Osteoblast (primary cell): ENCODE measurements around the gene ATP8B4. TPM values are rescaled to one million over a fixed set of nuclear protein-coding genes. Genes with fewer than 3 reads are reported as not detected.
"Not testable (repeated sequence)": the region's sequence is repeated elsewhere in the genome, so short reads cannot be mapped to it uniquely, and the experiment has no call there.

Experiments used
- DNase-seq: peaks from one replicate; pipeline ENCODE4 v3.0.0; 2011; ENCODE audit warnings: low spot score, mixed read lengths; ENCODE audit not compliant: insufficient read length; ENCODE audit errors: missing footprints
- H2AFZ ChIP-seq: 2 replicates; pipeline ENCODE4 v1.6.0; 2011; ENCODE audit warnings: mild to moderate bottlenecking, low read length
- H3K27ac ChIP-seq: 2 replicates; pipeline ENCODE4 v1.5.1; 2011; ENCODE audit warnings: mild to moderate bottlenecking, low read depth, low read length, moderate library complexity
- H3K27me3 ChIP-seq: 2 replicates; pipeline ENCODE4 v1.6.0; 2012; ENCODE audit warnings: mild to moderate bottlenecking, control low read depth, inconsistent platforms, low read length, moderate library complexity; ENCODE audit not compliant: insufficient read depth
- H3K36me3 ChIP-seq: 2 replicates; pipeline ENCODE4 v1.5.1; 2011; ENCODE audit warnings: mild to moderate bottlenecking, low read length, control low read depth, moderate library complexity; ENCODE audit not compliant: insufficient read depth
- H3K4me1 ChIP-seq: 2 replicates; pipeline ENCODE4 v1.5.1; 2011; ENCODE audit warnings: mild to moderate bottlenecking, low read length, control low read depth, moderate library complexity; ENCODE audit not compliant: insufficient read depth
- H3K4me2 ChIP-seq: 2 replicates; pipeline ENCODE4 v1.6.0; 2011; ENCODE audit warnings: mild to moderate bottlenecking, low read length; ENCODE audit not compliant: insufficient read depth
- H3K4me3 ChIP-seq: fragments of 200-600 bp; sonication (generic); 3 replicates; pipeline ENCODE4 v1.5.1; 2012; ENCODE audit warnings: mild to moderate bottlenecking, low read length, inconsistent platforms; ENCODE audit not compliant: insufficient read depth
- H3K79me2 ChIP-seq: 2 replicates; pipeline ENCODE4 v1.6.0; 2012; ENCODE audit warnings: mild to moderate bottlenecking, low read length, control low read depth, inconsistent platforms; ENCODE audit not compliant: insufficient read depth
- H3K9me3 ChIP-seq: 2 replicates; pipeline ENCODE4 v1.5.1; 2011; ENCODE audit warnings: low read depth, low read length, control low read depth
- H4K20me1 ChIP-seq: 2 replicates; pipeline ENCODE4 v1.6.0; 2012; ENCODE audit warnings: mild to moderate bottlenecking, low read length, control low read depth; ENCODE audit not compliant: insufficient read depth
- CTCF ChIP-seq: IDR thresholded peaks from 2 replicates; pipeline ENCODE4 v1.5.1; 2011; ENCODE audit warnings: mild to moderate bottlenecking, low read depth, low read length, moderate library complexity; ENCODE audit errors: extremely low read depth
- total RNA-seq: library from RNA; depleted of rRNA; stranded (reverse); fragments of >200 nt; gene quantifications from 2 replicates; pipeline ENCODE4 v1.2.3, GENCODE V29; 2012

The ATP8B4 gene
- total RNA-seq, 1 donor: 1.1 TPM

DNA sequence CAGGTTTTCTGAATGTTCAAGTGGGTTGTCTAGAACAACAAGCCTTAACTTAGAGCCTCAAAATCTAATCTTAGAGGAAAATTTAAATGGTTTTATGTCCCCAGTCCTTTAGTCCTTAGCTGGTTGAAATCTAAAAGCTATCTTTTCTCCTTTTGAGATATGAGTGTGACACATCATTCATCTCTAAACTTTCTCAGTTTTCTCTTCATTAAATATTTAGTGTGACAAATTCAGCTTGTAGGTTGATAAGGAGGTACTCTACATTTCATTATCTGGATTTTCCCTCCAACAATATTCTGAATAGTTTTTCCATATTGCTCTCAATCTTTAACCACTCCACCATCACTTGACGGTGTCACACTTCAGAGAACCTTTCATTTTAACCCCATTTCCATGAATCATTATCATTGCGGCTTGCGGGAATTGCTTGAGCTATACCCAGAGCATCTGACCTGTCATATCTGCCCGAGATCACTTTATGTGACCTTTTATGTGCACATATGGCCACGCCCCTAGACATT is 16.1 kb upstream of the ATP8B4 start:
- Histone ChIP-seq H3K27ac (peak overlapping the region; percentile 97), H4K20me1 (no peaks in the 10 kb centered on the region), H3K4me1 (peaks cover 38% of the 10 kb centered on the region), H3K4me3 (no peak overlapping the region), H3K79me2 (no peaks in the 10 kb centered on the region), H3K4me2 (peak overlapping the region; percentile 5), H3K36me3 (no peaks in the 10 kb centered on the region), H3K9me3 (no peaks in the 10 kb centered on the region), H2AFZ (peak overlapping the region; percentile 30), H3K27me3 (no peaks in the 10 kb centered on the region)
- no peak for DNase-seq
- TF ChIP-seq CTCF: no peak

DNA sequence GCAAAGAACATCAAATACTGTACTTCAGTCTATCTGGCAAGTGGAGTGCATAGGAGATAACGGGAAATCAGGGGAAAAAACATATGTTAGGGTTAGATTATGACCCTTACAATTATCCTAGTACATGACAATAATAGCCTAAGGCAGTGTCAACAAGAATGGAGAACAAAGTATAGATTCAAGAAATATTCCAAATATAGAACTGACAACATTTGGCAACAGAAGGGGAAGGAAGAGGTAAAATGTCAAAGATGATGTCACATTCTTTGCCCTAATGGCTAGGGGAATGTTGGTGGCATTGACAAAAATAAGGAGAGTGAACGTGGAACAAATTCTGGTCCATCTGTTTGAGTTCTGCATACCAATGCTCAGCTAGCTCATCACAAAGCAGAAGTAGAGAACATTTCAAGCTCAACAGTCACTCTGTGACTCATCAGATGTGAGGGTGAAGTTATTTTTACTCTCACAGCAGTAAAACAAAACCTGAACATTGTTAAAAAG is 15.5 kb upstream of the ATP8B4 start:
- H3K9me3 ChIP-seq: no peaks in the 10 kb centered on the region
- peak overlapping the region; percentile 30 for H2AFZ ChIP-seq
- H3K36me3 ChIP-seq: no peaks in the 10 kb centered on the region
- H4K20me1 ChIP-seq: no peaks in the 10 kb centered on the region
- H3K27ac ChIP-seq: peak overlapping the region; percentile 97
- no peak for TF ChIP-seq CTCF
- DNase-seq: peak; percentile 44
- no peaks in the 10 kb centered on the region for H3K27me3 ChIP-seq
- H3K4me2 ChIP-seq: peak overlapping the region; percentile 5
- H3K4me1 ChIP-seq: peaks cover 38% of the 10 kb centered on the region
- H3K79me2 ChIP-seq: no peaks in the 10 kb centered on the region
- no peak overlapping the region for H3K4me3 ChIP-seq

DNA sequence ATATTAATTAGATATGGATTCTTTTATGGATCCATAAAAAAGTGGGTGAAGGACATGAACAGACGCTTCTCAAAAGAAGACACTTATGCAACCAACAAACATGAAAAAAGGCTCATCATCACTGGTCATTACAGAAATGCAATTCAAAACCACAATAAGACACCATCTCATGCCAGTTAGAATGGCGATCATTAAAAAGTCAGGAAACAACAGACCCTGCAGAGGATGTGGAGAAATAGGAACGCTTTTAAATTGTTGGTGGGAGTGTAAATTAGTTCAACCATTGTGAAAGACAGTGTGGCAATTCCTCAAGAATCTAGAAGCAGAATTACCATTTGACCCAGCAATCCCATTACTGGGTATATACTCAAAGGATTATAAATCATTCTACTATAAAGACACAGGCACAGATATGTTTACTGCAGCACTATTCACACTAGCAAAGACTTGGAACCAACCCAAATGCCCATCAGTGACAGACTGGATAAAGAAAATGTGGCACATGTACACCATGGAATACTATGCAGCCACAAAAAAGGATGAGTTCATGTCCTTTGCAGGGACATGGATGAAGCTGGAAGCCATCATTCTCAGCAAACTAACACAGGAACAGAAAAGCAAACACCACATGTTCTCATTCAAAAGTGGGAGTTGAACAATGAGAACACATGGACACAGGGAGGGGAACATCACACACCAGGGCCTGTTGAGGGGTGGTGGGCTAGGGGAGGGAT is 13.4 kb upstream of the ATP8B4 start:
- not testable (repeated sequence) for DNase-seq, H3K4me3 ChIP-seq

GRCh38 chr15:50131617-50132016 is 12.6 kb upstream of the ATP8B4 start:
- H3K36me3 ChIP-seq: no peaks in the 10 kb centered on the region
- H3K27me3 ChIP-seq: no peaks in the 10 kb centered on the region
- no peak for DNase-seq

More for the DNA sequence above, 13.4 kb upstream of the ATP8B4 start:
- peaks cover 31% of the 10 kb centered on the region for H3K4me1 ChIP-seq
- not testable (repeated sequence) for H3K79me2 ChIP-seq, H3K36me3 ChIP-seq, H3K4me2 ChIP-seq, H3K27me3 ChIP-seq, H2AFZ ChIP-seq, H3K27ac ChIP-seq, H4K20me1 ChIP-seq, H3K9me3 ChIP-seq

More at GRCh38 chr15:50131617-50132016, 12.6 kb upstream of the ATP8B4 start:
- Histone ChIP-seq H3K4me3 (no peak overlapping the region), H3K4me1 (peaks cover 23% of the 10 kb centered on the region), H3K27ac (no peak overlapping the region), H3K79me2 (no peaks in the 10 kb centered on the region), H4K20me1 (no peaks in the 10 kb centered on the region), H3K9me3 (no peaks in the 10 kb centered on the region), H3K4me2 (no peak overlapping the region), H2AFZ (no peak overlapping the region)
- no peak for TF ChIP-seq CTCF
